OCI-M2 (cell line): ENCODE measurements around the gene SLC25A17.
"Not testable (repeated sequence)": the region's sequence is repeated elsewhere in the genome, so short reads cannot be mapped to it uniquely, and the experiment has no call there.

Source experiments
- DNase-seq: peaks from one replicate; lab custom pipeline; 2025; ENCODE audit not compliant: unreplicated experiment; lab: John Stamatoyannopoulos, UW

The SLC25A17 gene

DNA sequence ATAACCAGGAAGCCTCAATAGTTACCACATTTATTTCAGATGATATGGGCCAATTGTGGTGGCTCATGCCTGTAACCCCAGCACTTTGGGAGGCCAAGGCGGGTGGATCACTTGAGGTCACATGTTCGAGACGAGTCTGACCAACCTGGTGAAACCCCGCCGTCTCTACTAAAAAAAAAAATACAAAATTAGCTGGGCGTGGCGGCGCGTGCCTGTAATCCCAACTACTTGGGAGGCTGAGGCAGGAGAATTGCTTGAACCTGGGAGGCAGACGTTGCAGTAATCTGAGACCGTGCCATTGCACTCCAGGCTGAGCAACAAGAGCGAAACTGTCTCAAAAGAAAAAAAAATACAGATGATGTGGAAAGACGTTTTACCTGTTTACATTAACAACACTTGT is 60.3 kb downstream of the SLC25A17 start:
- not testable (repeated sequence) for DNase-seq

DNA sequence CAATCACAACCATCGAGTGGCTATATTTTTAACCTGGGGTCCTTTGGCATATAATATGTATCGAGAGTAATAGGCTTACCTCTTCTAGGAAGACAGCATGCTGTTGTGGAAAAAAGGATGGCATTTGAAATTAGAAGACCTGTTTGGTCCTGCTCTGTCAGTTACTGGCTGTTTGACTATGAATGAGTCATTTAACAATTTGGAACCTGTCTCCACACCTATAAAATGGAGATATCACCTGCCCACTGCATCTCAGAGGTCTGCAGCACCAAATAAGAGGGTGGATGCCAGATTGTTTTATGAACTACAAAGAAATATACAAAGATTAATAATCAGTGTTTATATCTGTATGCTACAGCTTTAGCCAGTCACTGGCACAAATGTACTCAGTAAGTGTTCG is 60.8 kb downstream of the SLC25A17 start:
- no peak for DNase-seq

DNA sequence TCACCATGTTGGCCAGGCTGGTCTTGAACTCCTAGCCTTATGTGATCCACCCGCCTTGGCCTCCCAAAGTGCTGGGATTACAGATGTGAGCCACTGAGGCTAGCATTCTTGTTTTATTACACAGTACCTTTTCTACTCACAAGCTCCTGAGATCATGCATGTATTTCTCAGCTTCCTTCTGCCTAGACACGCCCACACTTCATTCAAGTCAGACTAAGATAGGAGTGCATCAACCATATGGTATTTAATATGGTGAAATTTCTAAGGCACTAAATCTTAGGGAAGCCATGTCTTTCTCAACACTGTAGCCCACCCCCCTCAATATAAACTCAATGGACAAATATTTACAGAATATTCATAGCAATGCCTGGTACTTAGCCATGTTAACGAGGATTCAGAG is 62.1 kb downstream of the SLC25A17 start:
- DNase-seq = no peak

DNA sequence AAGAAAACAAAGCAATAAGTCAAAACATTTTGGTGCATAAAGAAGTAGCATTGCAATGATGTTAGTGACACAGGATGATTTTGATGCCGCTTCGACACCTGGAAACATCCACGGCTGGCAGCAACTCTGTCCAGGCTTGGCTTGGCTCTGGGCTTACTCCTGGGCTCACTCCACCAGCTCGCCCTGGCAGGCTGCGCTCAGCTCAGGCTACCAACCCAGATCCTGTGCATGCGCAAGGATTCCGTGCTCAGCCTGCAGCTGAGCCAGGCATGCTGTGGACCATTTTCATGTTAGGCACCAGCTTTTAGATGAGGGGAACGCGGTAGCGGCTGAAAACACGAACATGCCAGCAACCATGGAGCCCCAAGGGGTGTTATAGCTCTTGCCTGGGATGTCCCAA is 66.0 kb downstream of the SLC25A17 start:
- no peak for DNase-seq

DNA sequence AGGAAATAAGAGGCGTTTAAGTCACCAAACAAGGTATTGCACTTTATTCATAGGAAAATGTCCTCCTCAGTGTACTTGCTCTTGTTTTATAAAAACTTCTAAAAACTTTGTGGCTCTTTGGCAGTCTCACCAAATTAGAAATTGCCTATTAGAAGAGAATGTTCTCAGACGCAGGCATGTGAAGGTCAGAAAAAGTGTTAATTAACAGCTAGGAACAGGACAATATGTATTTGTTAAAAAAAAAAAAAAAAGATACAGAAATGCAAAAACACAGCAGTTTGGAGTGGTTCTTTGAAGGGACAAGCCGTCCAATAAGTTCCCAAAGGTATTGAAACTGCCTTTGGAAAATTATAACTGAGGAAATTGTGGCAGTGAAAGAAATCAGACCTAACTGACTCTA is 67.9 kb downstream of the SLC25A17 start:
- DNase-seq = no peak

DNA sequence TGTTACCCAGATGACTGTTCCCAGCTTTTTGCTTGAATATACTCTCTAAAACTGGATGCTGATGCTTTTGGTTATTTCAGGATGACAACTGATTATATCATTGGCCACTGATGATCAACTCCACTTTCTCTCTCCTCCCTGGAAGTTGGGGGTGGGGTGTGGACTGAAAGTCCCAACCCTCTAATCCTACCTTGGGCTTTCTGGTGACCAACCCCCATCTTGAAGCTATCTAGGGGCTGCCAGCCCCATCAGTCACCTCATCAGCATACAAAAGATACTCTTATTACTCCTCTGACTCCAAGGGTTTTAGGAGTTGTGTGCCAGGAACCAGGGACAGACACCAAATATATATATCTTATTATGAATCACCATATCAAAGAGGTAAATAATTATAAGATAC is 69.3 kb downstream of the SLC25A17 start:
- no peak for DNase-seq

DNA sequence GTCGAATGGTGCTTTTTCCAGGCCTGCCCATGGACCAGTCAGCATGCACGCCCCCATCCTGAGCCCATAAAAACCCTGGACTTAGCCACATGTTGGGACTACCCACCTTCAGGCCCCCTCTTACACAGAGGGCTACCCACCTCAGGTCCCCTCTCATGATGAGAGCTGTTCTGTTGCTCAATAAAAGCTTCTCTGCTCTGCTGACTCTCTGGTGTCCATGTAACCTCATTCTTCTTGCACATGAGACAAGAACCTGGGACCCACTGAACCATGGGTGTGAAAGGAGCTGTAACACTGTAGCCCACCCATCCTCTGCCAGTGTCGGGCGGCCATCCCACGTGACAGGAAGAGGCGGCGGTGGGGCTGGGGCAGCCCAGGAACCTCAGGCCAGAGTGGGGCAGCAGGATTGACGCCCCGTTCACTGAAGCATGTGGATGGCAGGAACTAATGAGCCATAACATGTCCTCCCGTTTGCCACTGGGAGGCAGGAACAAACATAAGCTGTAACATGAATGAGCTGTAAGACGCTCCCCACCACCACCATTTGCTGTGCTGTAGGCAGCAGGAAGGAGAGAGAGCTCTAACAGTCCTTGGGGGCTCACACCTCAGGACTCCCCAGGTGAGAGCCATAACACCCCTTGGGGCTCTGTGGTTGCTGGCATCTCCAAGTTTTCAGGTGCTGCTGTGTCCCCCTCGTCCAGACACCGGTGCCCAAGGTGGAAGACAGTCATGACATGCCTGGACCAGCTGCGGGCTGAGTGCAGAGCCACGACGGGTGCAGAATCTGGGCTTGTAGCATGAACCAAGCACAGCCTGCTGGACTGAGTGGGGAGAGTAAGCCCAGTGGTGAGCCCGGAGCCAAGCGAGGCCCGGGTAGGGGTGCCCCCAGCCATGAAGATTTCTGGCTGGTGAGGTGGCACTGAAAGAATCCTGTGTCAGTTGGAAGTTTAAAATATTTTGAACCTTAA is 70.5 kb downstream of the SLC25A17 start:
- DNase-seq = no peak

DNA sequence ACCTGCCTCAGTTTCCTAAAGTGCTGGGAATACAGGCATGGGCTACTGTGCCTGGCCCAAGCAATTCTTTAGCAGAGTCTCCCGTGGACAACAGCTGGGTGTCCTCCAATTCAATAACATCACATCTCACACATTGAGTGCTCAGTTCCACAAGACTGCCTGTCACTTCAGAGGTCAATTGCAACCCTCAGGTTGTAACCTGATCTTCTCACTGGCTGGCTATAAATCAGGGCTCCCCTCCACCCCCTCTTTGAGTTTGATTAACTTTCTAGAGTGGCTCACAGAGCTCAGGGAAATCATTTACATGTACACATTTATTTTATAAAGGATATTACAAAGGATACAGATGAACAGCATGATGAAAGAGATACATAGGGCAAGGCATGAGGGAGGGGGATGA is 71.8 kb downstream of the SLC25A17 start:
- no peak for DNase-seq

DNA sequence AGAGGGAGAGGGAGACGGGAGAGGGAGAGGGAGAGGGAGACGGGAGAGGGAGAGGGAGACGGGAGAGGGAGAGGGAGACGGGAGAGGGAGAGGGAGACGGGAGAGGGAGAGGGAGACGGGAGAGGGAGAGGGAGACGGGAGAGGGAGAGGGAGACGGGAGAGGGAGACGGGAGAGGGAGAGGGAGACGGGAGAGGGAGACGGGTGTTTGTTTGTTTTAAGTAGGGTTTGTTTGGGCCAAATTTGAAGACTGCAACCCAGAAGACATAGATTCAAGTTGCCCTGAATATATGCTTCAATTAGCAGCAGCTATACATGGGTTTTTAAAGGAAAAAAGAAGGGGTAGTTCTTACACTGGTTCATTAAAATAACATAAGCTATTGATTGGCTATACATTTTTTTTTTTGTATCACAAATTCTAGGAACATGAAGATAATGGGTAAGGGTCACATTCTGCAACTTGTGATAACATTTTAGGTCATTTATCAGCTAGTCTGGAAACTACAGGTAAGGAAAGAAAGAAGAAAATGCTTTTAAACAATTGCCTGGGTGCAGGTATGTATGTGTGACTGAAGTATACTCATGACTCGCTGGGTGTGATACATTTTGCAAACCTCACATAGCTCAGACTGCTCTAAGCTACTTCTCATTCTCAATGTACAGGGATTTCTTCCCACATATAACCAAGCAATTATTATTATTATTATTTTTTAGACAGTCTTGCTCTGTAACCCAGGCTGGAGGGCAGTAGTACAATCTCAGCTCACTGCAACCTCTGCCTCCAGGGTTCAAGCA is 72.5 kb downstream of the SLC25A17 start:
- no peak for DNase-seq

DNA sequence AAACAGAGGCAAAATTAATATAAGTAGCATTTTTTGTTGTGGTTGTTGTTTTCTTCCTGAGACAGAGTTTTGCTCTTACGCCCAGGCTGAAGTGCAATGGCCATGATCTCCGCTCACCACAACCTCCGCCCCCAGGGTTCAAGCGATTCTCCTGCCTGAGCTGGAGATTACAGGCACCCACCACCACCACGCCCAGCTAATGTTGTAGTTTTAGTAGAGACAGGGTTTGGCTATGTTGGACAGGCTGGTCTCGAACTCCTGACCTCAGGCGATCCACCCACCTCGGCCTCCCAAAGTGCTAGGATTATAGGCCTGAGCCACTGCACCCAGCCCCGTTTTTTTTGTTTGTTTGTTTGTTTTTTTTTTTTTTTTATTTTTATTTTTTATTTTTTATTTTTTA is 75.4 kb downstream of the SLC25A17 start:
- DNase-seq = no peak

DNA sequence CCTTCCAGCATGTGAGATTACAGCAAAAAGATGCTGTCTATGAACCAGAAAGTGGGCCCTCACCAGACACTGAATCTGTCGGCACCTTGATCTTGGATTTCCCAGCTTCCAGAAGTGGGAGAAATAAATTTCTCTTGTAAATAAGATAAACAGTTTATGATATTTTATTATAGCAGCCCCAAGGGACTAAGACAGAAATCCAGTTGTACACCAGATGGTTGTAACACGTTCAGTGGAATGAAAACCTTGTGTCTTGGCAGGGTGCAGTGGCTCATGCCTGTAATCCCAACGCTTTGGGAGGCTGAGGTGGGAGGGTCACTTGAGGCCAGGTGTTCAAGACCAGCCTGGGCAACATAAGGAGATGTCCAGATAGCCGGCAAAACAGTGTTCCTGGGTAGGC is 78.0 kb downstream of the SLC25A17 start:
- DNase-seq = no peak

DNA sequence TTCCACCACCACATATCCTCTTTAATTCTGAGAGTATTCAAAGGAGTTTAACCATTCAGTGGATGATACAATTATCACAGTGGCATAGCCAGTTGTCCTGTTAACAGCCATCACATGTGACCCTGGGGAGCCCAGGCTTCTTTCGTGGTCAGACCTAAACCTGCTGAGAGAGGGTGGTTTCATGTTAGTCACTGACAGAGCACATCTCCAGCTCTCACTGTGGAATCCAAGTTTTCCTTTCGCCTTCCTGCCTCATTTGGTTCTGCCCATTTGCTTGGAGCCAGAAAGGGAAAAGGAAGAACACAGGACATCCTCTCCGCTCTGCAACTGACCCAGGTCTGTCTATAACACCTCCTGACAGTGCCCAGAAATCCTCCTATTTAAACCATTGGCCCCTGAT is 79.4 kb downstream of the SLC25A17 start:
- no peak for DNase-seq

DNA sequence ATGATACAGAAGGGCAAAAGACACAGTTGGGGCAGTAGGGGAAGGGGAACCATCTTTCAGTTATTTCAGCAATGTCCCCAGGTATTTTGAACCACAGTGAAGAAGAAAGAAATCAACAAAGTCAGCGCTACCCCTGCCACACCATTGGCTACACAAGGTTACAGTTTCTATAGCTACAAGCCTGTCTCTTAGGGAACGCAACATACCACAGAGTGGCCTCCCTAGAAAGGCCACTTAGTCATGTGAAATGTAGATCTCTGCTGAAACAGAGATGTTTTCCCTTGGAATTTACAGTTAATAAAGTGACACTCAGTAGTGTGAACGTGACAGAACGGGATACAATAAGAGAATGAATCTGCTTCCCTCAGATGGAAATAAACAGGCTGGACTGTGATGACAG is 85.2 kb downstream of the SLC25A17 start:
- DNase-seq = no peak

DNA sequence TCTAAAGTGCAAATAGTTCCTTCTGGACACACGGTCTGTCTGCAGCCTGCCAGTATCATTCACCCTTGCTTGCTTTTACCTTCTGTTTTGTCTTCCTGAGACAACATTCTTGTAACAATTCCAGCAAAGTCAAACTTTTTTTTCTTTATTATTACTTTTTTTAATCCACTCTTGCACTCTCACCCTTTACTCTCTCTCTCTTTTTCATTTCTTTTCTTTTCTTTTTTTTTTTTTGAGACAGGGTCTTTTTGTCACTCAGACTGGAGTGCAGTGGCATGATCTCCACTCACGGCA is 86.2 kb downstream of the SLC25A17 start:
- DNase-seq = no peak

DNA sequence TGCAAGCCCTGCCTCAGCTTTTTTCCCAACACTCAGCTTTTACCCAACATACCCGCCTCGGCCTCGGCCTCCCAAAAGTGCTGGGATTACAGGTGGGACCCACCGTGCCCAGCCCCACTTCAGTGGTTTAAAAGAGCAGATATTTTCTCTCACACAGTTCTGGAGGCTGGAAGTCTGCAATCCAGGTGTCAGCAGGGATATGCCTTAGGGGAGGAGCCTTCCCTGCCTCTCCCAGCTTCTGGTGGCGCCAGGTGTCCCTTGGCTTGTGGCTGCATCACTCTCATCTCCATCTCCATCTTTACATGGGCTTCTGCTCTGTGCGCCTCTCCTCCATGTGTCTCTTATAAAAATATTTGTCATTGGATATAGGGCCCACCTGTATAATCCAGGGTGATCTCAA is 89.9 kb downstream of the SLC25A17 start:
- no peak for DNase-seq

DNA sequence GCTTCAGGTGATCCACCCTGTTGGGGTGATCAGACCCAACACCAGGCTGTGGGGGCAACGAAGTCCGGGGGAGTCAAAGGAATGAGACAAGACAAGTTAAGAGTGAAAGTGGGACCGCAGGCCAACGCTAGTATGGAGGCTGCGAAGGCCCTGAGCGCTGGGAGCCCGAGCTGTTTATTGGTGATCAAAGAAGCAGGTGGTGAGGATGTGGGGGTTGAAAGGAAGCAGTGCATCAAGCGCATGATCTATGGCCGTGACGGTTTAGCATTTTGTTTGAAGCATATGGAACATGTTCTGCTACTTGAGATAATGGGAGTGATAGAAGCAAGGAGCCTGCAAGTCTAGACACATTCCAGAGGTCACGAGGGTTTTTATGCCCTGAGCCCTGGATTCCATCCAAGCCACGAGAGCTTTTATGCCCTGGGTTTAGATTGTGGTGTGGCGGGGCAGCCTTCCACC is 90.4 kb downstream of the SLC25A17 start:
- no peak for DNase-seq

DNA sequence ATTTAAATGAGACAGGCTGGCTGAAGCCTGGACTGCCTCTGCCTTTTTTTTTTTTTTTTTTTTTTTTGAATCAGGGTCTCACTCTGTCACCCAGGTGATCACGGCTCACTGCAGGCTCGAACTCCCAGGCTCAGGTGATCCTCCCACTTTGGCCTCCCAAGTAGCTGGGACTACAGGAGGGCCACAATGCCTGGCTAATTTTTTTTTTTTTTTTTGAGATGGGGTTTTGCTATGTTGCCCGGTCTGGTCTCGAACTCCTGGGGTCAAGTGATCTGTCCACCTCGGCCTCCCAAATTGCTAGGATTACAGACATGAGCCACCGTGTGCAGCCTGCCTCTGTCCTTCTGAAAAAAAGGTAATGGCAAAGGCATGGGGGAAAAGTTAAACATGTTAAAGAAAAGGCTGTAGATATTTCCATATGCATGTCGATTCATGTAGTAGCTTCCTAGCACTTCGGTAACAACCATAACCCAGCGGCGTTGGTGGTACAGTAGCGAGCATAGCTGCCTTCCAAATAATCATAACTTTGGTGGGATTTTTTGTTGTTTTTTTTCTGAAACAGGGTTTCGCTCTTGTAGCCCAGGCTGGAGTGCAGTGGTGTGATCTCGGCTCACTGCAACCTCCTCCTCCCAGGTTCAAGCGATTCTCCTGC is 91.1 kb downstream of the SLC25A17 start:
- DNase-seq = no peak

DNA sequence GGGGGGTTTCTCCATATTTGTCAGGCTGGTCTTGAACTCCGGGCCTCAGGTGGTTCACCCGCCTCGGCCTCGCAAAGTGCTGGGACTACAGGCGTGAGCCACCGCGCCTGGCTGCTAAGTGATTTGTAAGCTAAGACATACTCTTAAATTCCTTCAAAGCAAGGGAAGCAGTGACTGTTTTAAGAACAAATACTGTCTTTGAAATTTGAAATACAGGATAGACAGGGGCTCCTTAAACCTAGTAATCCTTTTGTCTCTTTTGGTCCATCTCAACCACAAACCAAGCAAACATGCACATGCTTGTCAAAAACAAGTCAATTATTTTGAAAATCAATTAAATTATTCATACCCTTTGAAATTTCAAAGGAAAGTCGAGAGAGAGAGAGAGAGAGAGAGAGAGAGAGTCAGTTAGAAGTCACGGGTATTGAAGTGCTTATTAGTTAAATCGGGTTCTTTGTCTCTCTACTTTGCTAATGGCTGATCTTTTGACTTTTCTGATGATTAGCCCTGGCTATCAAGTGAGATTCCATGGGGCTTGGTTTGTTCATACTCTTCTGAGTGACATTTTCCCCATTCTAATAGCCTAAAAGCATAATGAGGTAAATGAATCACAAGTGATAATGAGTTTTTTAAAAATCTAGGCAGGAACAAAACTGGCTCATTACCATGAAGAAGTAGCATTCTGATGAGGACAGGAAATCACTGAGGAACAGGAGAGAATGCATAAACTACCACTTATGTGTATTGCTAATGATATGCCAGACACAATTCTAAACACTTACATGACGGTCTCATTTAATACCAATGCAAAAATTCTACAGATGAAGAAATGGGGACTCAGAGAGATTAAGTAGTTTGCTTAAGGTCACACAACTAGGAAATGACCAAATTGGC is 91.8 kb downstream of the SLC25A17 start:
- DNase-seq = no peak

DNA sequence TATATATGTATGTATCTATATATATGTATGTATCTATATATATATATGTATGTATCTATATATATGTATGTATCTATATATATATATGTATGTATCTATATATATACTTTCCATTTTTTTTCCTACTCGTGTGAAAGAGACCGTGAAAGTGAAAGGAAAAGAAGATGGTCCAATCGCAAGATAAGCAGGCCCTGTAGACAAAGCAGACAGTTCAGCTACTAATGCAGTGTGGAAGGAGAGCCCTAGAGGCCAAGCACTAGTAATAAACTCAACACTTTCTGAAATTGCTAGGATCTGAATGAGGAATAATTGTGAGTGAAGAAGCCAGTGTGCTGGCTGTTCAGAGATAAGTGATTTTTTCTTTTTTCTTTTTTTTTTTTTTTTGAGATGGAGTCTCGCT is 92.6 kb downstream of the SLC25A17 start:
- no peak for DNase-seq

DNA sequence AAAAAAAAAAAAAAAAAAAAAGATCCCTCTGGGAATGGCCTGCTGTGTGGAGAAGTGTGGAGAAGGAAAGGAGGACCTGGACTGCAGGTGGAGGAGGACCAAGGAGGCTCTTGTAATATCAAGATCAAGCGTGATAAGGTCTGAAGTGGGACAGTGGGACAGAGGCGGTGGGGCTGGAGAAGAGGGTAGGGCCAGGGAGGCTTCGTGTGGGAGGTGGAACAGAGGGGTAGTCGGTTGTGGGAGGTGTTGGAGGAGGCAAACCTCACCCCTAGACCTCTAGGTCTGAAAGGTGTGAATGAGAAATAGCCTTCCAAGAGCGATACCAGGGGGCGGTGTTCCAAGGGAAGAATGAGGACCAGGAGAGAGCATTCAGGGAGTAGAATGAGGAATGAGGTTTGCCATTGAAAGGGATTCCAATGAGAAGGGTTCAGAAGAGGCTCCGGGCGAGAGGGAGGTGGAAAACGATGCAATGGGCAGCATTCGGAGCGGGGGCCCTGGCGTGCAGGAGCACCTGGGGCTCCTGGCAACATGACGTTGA is 95.7 kb downstream of the SLC25A17 start:
- no peak for DNase-seq

DNA sequence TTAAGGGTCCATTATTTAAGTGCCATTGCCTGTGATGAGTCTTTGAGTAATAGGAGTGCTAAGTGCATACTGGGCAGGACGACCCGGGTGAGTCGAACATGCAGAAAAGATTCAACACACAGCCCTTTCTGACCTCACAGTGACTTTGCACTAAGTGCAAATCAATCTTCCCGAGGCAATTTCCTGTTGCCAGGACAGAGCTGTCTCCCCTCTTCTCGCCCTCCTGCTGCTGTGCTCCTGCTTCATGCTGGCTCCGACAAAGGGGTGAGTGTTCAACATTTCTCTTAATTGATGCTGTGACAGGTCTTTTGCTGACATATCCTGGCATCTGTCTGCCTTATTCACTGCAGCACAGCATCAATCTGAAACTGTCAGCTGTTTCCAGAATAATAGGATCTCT is 97.9 kb downstream of the SLC25A17 start:
- no peak for DNase-seq
